ENCODE data around the gene DTNBP1. TPM values are rescaled to one million over a fixed set of nuclear protein-coding genes. Genes with fewer than 3 reads are reported as not detected.
A peak's percentile ranks its signal among the peaks of the same experiment; 100 is the strongest.

Gene DTNBP1
- total and polyA plus RNA-seq, 2 of the 13 experiments (the other 11 are each of a cell fraction or from before 2014, with no cell fraction given) = 6.6 to 19.1 TPM

DNA sequence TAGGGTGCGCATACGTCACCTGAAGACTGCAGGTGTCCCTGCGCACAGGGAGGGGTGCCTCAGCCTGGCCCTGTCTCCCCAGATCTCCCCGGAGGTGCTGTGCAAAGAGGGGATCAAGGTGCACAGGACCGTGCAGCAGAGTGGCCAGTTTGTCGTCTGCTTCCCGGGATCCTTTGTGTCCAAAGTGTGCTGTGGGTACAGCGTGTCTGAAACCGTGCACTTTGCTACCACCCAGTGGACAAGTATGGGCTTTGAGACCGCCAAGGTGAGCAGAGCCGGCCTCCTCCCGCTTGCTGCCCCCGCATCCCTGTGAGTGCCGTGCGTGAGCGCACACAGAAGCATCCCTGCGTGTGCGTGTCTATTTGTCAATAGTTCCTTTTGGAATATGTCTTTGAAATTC lies 150.7 kb downstream of the DTNBP1 start (continued):
- TF ChIP-seq, protein P1, sequence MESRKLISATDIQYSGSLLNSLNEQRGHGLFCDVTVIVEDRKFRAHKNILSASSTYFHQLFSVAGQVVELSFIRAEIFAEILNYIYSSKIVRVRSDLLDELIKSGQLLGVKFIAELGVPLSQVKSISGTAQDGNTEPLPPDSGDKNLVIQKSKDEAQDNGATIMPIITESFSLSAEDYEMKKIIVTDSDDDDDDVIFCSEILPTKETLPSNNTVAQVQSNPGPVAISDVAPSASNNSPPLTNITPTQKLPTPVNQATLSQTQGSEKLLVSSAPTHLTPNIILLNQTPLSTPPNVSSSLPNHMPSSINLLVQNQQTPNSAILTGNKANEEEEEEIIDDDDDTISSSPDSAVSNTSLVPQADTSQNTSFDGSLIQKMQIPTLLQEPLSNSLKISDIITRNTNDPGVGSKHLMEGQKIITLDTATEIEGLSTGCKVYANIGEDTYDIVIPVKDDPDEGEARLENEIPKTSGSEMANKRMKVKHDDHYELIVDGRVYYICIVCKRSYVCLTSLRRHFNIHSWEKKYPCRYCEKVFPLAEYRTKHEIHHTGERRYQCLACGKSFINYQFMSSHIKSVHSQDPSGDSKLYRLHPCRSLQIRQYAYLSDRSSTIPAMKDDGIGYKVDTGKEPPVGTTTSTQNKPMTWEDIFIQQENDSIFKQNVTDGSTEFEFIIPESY (CRISPR knock-in tag; IDR thresholded peaks at IDR 0.05) = peak; percentile 100
- TF ChIP-seq, protein P2, sequence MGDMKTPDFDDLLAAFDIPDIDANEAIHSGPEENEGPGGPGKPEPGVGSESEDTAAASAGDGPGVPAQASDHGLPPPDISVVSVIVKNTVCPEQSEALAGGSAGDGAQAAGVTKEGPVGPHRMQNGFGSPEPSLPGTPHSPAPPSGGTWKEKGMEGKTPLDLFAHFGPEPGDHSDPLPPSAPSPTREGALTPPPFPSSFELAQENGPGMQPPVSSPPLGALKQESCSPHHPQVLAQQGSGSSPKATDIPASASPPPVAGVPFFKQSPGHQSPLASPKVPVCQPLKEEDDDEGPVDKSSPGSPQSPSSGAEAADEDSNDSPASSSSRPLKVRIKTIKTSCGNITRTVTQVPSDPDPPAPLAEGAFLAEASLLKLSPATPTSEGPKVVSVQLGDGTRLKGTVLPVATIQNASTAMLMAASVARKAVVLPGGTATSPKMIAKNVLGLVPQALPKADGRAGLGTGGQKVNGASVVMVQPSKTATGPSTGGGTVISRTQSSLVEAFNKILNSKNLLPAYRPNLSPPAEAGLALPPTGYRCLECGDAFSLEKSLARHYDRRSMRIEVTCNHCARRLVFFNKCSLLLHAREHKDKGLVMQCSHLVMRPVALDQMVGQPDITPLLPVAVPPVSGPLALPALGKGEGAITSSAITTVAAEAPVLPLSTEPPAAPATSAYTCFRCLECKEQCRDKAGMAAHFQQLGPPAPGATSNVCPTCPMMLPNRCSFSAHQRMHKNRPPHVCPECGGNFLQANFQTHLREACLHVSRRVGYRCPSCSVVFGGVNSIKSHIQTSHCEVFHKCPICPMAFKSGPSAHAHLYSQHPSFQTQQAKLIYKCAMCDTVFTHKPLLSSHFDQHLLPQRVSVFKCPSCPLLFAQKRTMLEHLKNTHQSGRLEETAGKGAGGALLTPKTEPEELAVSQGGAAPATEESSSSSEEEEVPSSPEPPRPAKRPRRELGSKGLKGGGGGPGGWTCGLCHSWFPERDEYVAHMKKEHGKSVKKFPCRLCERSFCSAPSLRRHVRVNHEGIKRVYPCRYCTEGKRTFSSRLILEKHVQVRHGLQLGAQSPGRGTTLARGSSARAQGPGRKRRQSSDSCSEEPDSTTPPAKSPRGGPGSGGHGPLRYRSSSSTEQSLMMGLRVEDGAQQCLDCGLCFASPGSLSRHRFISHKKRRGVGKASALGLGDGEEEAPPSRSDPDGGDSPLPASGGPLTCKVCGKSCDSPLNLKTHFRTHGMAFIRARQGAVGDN (CRISPR knock-in tag; IDR thresholded peaks at IDR 0.05) = peak; percentile 50
- TF ChIP-seq ZNF768 (CRISPR knock-in tag; IDR thresholded peaks at IDR 0.05) = peak; percentile 15; the same call in 1 of the 2 replicates
- no peak for TF ChIP-seq ZNF577 (CRISPR knock-in tag; IDR thresholded peaks at IDR 0.05; ENCODE audit: borderline replicate concordance, low read depth)
- TF ChIP-seq ZBTB38 (CRISPR knock-in tag; IDR thresholded peaks at IDR 0.05) = peak; percentile 64
- TF ChIP-seq NRL (CRISPR knock-in tag; IDR thresholded peaks at IDR 0.05; ENCODE audit: borderline replicate concordance) = peak; percentile 40; the same call in 1 of the 2 replicates
- TF ChIP-seq, protein P3, sequence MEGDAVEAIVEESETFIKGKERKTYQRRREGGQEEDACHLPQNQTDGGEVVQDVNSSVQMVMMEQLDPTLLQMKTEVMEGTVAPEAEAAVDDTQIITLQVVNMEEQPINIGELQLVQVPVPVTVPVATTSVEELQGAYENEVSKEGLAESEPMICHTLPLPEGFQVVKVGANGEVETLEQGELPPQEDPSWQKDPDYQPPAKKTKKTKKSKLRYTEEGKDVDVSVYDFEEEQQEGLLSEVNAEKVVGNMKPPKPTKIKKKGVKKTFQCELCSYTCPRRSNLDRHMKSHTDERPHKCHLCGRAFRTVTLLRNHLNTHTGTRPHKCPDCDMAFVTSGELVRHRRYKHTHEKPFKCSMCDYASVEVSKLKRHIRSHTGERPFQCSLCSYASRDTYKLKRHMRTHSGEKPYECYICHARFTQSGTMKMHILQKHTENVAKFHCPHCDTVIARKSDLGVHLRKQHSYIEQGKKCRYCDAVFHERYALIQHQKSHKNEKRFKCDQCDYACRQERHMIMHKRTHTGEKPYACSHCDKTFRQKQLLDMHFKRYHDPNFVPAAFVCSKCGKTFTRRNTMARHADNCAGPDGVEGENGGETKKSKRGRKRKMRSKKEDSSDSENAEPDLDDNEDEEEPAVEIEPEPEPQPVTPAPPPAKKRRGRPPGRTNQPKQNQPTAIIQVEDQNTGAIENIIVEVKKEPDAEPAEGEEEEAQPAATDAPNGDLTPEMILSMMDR (CRISPR knock-in tag; IDR thresholded peaks at IDR 0.05) = peak; percentile 71

Data from HepG2 (cell line).